ENCODE results near the gene CNPY1. TPM values are rescaled to one million over a fixed set of nuclear protein-coding genes. Genes with fewer than 3 reads are reported as not detected.

CNPY1 gene
- total RNA-seq, 4 donors from 2014 or later = not detected

GRCh38 chr7:155458878-155459699 is 87.3 kb downstream of the CNPY1 start:
- Histone ChIP-seq H3K9me3 (no peaks in the 10 kb centered on the region), H3K36me3 (no peaks in the 10 kb centered on the region), H3K27ac (no peak overlapping the region), H3K4me1 (peaks cover 23 to 40% of the 10 kb centered on the region in 2 donors), H3K4me3 (replicated peaks in 1 of 3) (peak overlapping the region in 1 of 3 donors; percentile 23), H3K27me3 (peaks cover 76% of the 10 kb centered on the region)
- intact Hi-C loops (cut with DNase I) = no loop called here
- no peak for DNase-seq
- 3 to 4% methylated on average over 27 to 53 of the region's 68 CpGs for WGBS, 2 donors
- TF ChIP-seq POLR2A (IDR thresholded peaks at IDR 0.05) (no peak), CTCF (IDR thresholded peaks at IDR 0.05) (no peak)

GRCh38 chr7:155458111-155458877 is 88.1 kb downstream of the CNPY1 start, which contains the start of gene EN2:
Gene EN2, plus strand, starts transcription at chr7:155458129. Its CDS starts 249 bp downstream, at chr7:155458378.
- peaks cover 81% of the 10 kb centered on the region for H3K27me3 ChIP-seq
- H3K36me3 ChIP-seq = no peaks in the 10 kb centered on the region
- H3K9me3 ChIP-seq = no peaks in the 10 kb centered on the region
- no peak for TF ChIP-seq POLR2A (IDR thresholded peaks at IDR 0.05)
- no peak for TF ChIP-seq CTCF (IDR thresholded peaks at IDR 0.05)
- intact Hi-C loops (cut with DNase I) = no loop called here
- H3K4me3 ChIP-seq (replicated peaks in 1 of 3) = peak within 1 kb of the TSS in 2 of 3 donors; percentile 23 to 55
- peaks cover 27 to 46% of the 10 kb centered on the region in 2 donors for H3K4me1 ChIP-seq
- DNase-seq = peak in 1 of 2 donors; percentile 25
- H3K27ac ChIP-seq = no peak within 1 kb of the TSS
- 3% methylated on average over 23 of the region's 105 CpGs; no CpG with 5 or more reads in 1 of the 2 donors for WGBS, 2 donors

DNA sequence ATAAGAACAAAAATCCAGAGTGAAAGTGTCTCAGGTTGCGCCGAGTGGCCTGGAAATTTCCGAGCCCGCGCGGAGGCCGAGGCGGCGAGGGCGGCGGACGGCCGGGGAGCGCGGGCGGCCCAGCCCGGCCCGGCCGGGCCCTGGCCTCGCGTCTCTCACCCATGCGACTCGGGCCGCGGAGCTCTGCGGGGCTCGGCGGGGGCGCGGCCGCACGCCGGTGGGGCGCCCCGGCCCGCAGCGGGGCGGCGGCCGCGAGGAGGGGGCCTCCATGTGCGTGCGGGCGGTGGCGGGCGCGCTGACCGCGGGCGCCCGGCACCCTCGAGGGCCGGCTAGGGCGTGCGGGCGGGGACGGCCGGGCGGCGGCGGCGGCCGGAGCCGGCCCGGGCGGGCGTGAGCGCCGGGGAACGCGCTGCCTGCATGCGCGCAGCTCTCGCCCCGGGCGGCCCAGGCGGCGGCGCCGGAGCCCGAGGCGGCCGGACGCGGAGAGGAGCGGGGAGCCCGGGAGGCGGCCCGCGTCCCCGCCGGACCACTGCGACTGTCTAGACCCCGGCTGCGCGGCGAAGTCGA is 88.7 kb downstream of the CNPY1 start:
- TF ChIP-seq CTCF (IDR thresholded peaks at IDR 0.05) (no peak), POLR2A (IDR thresholded peaks at IDR 0.05) (no peak)
- 7 to 15% methylated on average over 18 to 20 of the region's 98 CpGs for WGBS, 2 donors
- H3K4me3 ChIP-seq (replicated peaks in 1 of 3) = peak overlapping the region in 2 of 3 donors; percentile 23 to 55
- H3K27me3 ChIP-seq = peaks cover 79% of the 10 kb centered on the region
- H3K4me1 ChIP-seq = peaks cover 27 to 46% of the 10 kb centered on the region in 2 donors
- DNase-seq = no peak
- H3K27ac ChIP-seq = no peak overlapping the region
- intact Hi-C loops (cut with DNase I) = no loop called here
- no peaks in the 10 kb centered on the region for H3K9me3 ChIP-seq
- no peaks in the 10 kb centered on the region for H3K36me3 ChIP-seq

- 2 to 7% methylated on average over 36 to 41 of the region's 69 CpGs for WGBS, 2 donors
- peaks cover 74% of the 10 kb centered on the region for H3K27me3 ChIP-seq
- no peak for TF ChIP-seq CTCF (IDR thresholded peaks at IDR 0.05)
- no peak for TF ChIP-seq POLR2A (IDR thresholded peaks at IDR 0.05)
- no peaks in the 10 kb centered on the region for H3K36me3 ChIP-seq
- no peaks in the 10 kb centered on the region for H3K9me3 ChIP-seq
- H3K4me3 ChIP-seq (replicated peaks in 1 of 3) = peak overlapping the region in 2 of 3 donors; percentile 22 to 55
- no peak overlapping the region for H3K27ac ChIP-seq
- peaks cover 27 to 46% of the 10 kb centered on the region in 2 donors for H3K4me1 ChIP-seq
- intact Hi-C loops (cut with DNase I) = no loop called here
- DNase-seq = peak; percentile 70
These were observed 89.4 kb downstream of the CNPY1 start for GRCh38 chr7:155456738-155457543.

Data from thyroid gland (tissue), 4 donors.